ENCODE data around the gene G6PC1.

G6PC1 gene

DNA sequence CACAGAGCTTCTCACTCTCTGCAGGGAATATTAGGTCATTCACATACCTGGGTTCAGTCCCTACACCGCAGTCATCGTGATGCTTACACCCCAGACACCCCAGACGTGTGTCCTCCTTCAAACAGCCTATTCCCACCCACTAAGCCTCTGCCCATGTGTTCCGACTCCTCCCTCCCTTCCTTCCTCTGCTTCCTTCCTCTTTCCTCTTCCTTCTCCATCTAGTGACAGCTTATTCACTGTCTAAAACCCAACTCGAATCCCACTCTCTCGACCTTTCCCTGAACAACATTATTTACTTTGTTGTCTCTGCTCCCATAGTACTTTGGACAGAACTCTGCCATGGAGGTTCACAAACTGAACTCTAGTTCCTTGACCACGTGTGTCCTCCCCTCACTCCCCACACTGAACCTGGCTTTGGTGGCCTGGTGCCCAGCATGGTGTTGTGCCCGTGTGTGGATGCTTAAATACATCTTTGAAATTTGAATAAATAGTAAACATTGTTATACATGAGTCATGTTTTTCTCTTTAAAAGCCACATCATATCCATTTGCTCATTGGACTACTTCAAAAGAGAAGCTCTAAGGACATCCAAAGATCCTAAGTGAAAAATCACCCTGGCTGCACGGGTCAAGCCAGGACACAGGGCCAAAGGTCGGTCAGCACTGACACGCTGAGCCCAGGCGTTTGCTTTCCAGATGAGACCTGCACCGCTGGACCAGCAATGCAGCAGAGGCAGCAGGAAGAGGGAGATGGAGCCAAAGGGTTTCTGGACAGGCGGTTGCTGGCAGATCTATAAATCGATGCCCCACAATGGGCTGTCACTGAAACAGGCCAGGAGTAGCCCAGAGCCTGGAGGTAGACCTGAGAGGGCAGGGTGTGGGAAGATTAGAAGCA is 14.1 kb upstream of the G6PC1 start:
- Histone ChIP-seq H2AFZ (ENCODE audit: low read depth, low read length) (no peak overlapping the region), H3K27ac (ENCODE audit: low read length) (no peak overlapping the region), H3K79me2 (ENCODE audit: insufficient read depth, low read length) (no peaks in the 10 kb centered on the region), H3K9me3 (ENCODE audit: insufficient read depth, low read length, severe bottlenecking) (no peaks in the 10 kb centered on the region), H3K4me3 (ENCODE audit: low read depth in 1 of 2, low read length in 2 of 2) (no peak overlapping the region), H3K4me2 (ENCODE audit: insufficient read depth, low read length) (no peak overlapping the region), H3K27me3 (ENCODE audit: insufficient read depth, low read length, poor library complexity) (peaks cover 22% of the 10 kb centered on the region), H3K4me1 (ENCODE audit: insufficient read depth, low read length) (no peaks in the 10 kb centered on the region), H4K20me1 (ENCODE audit: insufficient read depth, low read length) (no peaks in the 10 kb centered on the region), H3K36me3 (ENCODE audit: insufficient read depth, low read length) (no peaks in the 10 kb centered on the region), H3K9ac (ENCODE audit: low read depth, low read length) (no peak overlapping the region)
- ATAC-seq (ENCODE audit: insufficient read depth, low read depth) (no peak), DNase-seq (no peak)
- no peak for TF ChIP-seq EZH2 (IDR thresholded peaks at IDR 0.05; ENCODE audit: borderline replicate concordance, low read depth, low read length, severe bottlenecking)
- TF ChIP-seq, protein P1, sequence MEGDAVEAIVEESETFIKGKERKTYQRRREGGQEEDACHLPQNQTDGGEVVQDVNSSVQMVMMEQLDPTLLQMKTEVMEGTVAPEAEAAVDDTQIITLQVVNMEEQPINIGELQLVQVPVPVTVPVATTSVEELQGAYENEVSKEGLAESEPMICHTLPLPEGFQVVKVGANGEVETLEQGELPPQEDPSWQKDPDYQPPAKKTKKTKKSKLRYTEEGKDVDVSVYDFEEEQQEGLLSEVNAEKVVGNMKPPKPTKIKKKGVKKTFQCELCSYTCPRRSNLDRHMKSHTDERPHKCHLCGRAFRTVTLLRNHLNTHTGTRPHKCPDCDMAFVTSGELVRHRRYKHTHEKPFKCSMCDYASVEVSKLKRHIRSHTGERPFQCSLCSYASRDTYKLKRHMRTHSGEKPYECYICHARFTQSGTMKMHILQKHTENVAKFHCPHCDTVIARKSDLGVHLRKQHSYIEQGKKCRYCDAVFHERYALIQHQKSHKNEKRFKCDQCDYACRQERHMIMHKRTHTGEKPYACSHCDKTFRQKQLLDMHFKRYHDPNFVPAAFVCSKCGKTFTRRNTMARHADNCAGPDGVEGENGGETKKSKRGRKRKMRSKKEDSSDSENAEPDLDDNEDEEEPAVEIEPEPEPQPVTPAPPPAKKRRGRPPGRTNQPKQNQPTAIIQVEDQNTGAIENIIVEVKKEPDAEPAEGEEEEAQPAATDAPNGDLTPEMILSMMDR (IDR thresholded peaks at IDR 0.05; ENCODE audit: borderline replicate concordance, extremely low read depth, low read length, poor library complexity, severe bottlenecking), result no peak

DNA sequence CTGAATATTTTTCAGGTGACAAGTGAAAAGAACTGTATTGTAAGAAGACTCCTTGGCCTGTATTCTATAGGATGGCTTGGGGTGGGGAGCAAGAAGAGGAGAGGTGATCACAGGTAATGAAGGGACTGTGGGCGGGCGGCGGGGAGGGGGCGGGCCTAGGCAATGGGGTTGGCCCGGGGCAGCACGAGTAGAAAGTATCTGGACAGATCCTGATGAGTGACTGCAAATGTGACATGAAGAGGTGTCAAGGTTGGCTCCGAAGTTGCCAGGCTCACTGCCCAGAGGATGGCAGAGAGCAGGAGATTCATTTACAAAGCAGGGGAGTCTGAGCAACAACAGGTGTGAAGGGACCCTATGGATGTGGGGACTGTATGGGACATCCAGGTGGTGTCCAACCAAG is 10.8 kb upstream of the G6PC1 start:
- no peak for ATAC-seq (ENCODE audit: insufficient read depth, low read depth)
- H3K4me2 ChIP-seq (ENCODE audit: insufficient read depth, low read length), result no peak overlapping the region

DNA sequence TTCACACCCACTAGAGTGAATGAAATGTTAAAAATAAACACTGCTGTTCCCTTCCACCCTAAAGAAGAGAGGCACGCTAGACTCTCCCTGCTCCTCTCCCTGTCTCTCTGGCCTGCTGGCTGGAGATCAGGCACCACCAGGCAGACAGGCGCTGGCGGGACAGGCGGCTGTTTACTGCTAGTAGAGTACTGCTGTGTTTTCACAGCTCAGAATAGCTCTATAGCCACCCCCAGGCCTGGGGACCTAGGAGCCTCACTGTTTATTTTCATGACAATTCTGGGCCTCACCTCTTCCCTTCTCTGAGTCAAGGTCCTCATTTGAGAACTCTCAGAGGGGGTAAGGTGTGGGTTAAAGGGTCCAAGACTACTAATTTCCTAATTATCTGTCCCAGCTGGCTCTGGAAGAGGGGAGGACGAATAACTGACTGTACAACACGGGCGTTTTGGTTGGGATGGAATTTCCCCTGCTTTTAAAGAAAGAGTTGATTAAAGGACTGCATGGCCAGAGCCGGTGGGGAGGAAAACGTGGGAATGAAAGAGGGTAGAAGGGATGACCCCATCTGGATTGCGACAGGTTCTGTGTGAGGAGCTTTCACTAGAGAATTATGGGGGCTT is 9.0 kb upstream of the G6PC1 start:
- DNase-seq, result no peak
- no peak for ATAC-seq (ENCODE audit: insufficient read depth, low read depth)
- TF ChIP-seq, protein P1 (IDR thresholded peaks at IDR 0.05; ENCODE audit: borderline replicate concordance, extremely low read depth, low read length, poor library complexity, severe bottlenecking), result no peak
- no peak for TF ChIP-seq EZH2 (IDR thresholded peaks at IDR 0.05; ENCODE audit: borderline replicate concordance, low read depth, low read length, severe bottlenecking)
- Histone ChIP-seq H3K4me1 (ENCODE audit: insufficient read depth, low read length) (no peaks in the 10 kb centered on the region), H3K4me3 (ENCODE audit: low read depth in 1 of 2, low read length in 2 of 2) (no peak overlapping the region), H3K36me3 (ENCODE audit: insufficient read depth, low read length) (no peaks in the 10 kb centered on the region), H3K9me3 (ENCODE audit: insufficient read depth, low read length, severe bottlenecking) (no peaks in the 10 kb centered on the region), H2AFZ (ENCODE audit: low read depth, low read length) (no peak overlapping the region), H3K4me2 (ENCODE audit: insufficient read depth, low read length) (no peak overlapping the region), H3K27me3 (ENCODE audit: insufficient read depth, low read length, poor library complexity) (peaks cover 18% of the 10 kb centered on the region), H4K20me1 (ENCODE audit: insufficient read depth, low read length) (no peaks in the 10 kb centered on the region), H3K79me2 (ENCODE audit: insufficient read depth, low read length) (no peaks in the 10 kb centered on the region), H3K9ac (ENCODE audit: low read depth, low read length) (no peak overlapping the region), H3K27ac (ENCODE audit: low read length) (no peak overlapping the region)

More for the DNA sequence above, 10.8 kb upstream of the G6PC1 start:
- H3K9ac ChIP-seq (ENCODE audit: low read depth, low read length), result no peak overlapping the region
- H2AFZ ChIP-seq (ENCODE audit: low read depth, low read length), result no peak overlapping the region
- DNase-seq, result no peak
- no peak overlapping the region for H3K27ac ChIP-seq (ENCODE audit: low read length)
- no peak for TF ChIP-seq EZH2 (IDR thresholded peaks at IDR 0.05; ENCODE audit: borderline replicate concordance, low read depth, low read length, severe bottlenecking)
- TF ChIP-seq, protein P1 (IDR thresholded peaks at IDR 0.05; ENCODE audit: borderline replicate concordance, extremely low read depth, low read length, poor library complexity, severe bottlenecking), result no peak
- H4K20me1 ChIP-seq (ENCODE audit: insufficient read depth, low read length), result no peaks in the 10 kb centered on the region
- H3K9me3 ChIP-seq (ENCODE audit: insufficient read depth, low read length, severe bottlenecking), result no peaks in the 10 kb centered on the region
- H3K36me3 ChIP-seq (ENCODE audit: insufficient read depth, low read length), result no peaks in the 10 kb centered on the region
- no peaks in the 10 kb centered on the region for H3K4me1 ChIP-seq (ENCODE audit: insufficient read depth, low read length)
- no peaks in the 10 kb centered on the region for H3K79me2 ChIP-seq (ENCODE audit: insufficient read depth, low read length)
- H3K27me3 ChIP-seq (ENCODE audit: insufficient read depth, low read length, poor library complexity), result peaks cover 14% of the 10 kb centered on the region
- H3K4me3 ChIP-seq (ENCODE audit: low read depth in 1 of 2, low read length in 2 of 2), result no peak overlapping the region

All from DND-41 (cell line).